ENCODE results near the gene SCGN.

SCGN gene

DNA sequence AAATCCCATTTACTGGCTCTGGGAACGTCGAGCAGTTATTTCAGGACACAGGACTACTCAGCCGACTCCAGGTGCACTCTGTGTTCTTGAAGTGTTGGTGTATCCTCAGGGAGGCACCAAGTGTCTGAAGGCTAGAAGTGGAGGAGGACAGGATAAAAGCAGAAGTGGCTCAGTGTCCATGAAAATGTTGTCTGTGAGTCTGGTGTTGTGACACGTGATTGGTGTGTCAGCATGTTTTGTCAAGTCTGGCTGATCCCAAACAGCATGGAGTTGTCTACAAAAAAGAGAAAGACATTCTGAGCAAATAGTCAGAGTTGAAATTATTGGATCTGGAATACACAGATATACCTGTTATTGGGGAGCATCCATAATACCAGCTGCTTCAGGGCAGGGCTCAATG lies 30.3 kb downstream of the SCGN start:
- Histone ChIP-seq H3K36me3 (ENCODE audit: insufficient read depth, low read length) (no peaks in the 10 kb centered on the region), H3K4me2 (ENCODE audit: insufficient read depth, low read length) (no peak overlapping the region), H4K20me1 (ENCODE audit: insufficient read depth, low read length) (no peaks in the 10 kb centered on the region), H3K27me3 (ENCODE audit: insufficient read depth, low read length, poor library complexity) (peaks cover 23% of the 10 kb centered on the region), H3K4me1 (ENCODE audit: insufficient read depth, low read length) (no peaks in the 10 kb centered on the region), H3K9ac (ENCODE audit: low read depth, low read length) (no peak overlapping the region), H3K9me3 (ENCODE audit: insufficient read depth, low read length, severe bottlenecking) (no peaks in the 10 kb centered on the region), H3K79me2 (ENCODE audit: insufficient read depth, low read length) (no peaks in the 10 kb centered on the region), H3K4me3 (ENCODE audit: low read depth in 1 of 2, low read length in 2 of 2) (no peak overlapping the region), H2AFZ (ENCODE audit: low read depth, low read length) (no peak overlapping the region), H3K27ac (ENCODE audit: low read length) (no peak overlapping the region)
- ATAC-seq (ENCODE audit: insufficient read depth, low read depth) (no peak), DNase-seq (no peak)
- no peak for TF ChIP-seq EZH2 (IDR thresholded peaks at IDR 0.05; ENCODE audit: borderline replicate concordance, low read depth, low read length, severe bottlenecking)
- TF ChIP-seq, protein P1, sequence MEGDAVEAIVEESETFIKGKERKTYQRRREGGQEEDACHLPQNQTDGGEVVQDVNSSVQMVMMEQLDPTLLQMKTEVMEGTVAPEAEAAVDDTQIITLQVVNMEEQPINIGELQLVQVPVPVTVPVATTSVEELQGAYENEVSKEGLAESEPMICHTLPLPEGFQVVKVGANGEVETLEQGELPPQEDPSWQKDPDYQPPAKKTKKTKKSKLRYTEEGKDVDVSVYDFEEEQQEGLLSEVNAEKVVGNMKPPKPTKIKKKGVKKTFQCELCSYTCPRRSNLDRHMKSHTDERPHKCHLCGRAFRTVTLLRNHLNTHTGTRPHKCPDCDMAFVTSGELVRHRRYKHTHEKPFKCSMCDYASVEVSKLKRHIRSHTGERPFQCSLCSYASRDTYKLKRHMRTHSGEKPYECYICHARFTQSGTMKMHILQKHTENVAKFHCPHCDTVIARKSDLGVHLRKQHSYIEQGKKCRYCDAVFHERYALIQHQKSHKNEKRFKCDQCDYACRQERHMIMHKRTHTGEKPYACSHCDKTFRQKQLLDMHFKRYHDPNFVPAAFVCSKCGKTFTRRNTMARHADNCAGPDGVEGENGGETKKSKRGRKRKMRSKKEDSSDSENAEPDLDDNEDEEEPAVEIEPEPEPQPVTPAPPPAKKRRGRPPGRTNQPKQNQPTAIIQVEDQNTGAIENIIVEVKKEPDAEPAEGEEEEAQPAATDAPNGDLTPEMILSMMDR (IDR thresholded peaks at IDR 0.05; ENCODE audit: borderline replicate concordance, extremely low read depth, low read length, poor library complexity, severe bottlenecking), result no peak

DNA sequence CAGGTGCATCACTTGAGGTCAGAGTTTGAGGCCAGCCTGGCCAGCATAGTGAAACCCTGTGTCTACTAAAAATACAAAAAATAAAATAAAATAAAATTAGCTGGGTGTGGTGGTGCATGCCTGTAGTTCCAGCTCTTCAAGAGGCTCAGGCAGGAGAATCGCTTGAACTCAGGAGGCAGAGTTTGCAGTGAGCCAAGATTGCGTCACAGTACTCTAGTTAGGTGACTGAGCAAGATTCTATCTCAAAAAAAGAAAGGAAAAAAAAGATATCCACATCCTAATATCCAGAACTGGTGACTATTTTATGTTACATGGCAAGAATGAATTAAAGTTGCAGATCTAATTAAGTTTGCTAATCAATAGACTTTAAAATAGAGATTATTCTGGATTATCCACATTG lies 32.5 kb downstream of the SCGN start:
- ATAC-seq (ENCODE audit: insufficient read depth, low read depth), result no peak
- H3K9me3 ChIP-seq (ENCODE audit: insufficient read depth, low read length, severe bottlenecking), result no peaks in the 10 kb centered on the region
- no peak overlapping the region for H3K4me2 ChIP-seq (ENCODE audit: insufficient read depth, low read length)
- TF ChIP-seq, protein P1 (IDR thresholded peaks at IDR 0.05; ENCODE audit: borderline replicate concordance, extremely low read depth, low read length, poor library complexity, severe bottlenecking), result no peak
- no peak for TF ChIP-seq EZH2 (IDR thresholded peaks at IDR 0.05; ENCODE audit: borderline replicate concordance, low read depth, low read length, severe bottlenecking)
- no peak overlapping the region for H3K27ac ChIP-seq (ENCODE audit: low read length)
- peaks cover 19% of the 10 kb centered on the region for H3K27me3 ChIP-seq (ENCODE audit: insufficient read depth, low read length, poor library complexity)
- no peak overlapping the region for H3K4me3 ChIP-seq (ENCODE audit: low read depth in 1 of 2, low read length in 2 of 2)
- no peaks in the 10 kb centered on the region for H3K4me1 ChIP-seq (ENCODE audit: insufficient read depth, low read length)
- no peak for DNase-seq
- no peak overlapping the region for H2AFZ ChIP-seq (ENCODE audit: low read depth, low read length)
- H3K9ac ChIP-seq (ENCODE audit: low read depth, low read length), result no peak overlapping the region
- H4K20me1 ChIP-seq (ENCODE audit: insufficient read depth, low read length), result no peaks in the 10 kb centered on the region
- no peaks in the 10 kb centered on the region for H3K79me2 ChIP-seq (ENCODE audit: insufficient read depth, low read length)
- H3K36me3 ChIP-seq (ENCODE audit: insufficient read depth, low read length), result no peaks in the 10 kb centered on the region

- TF ChIP-seq EZH2 (IDR thresholded peaks at IDR 0.05; ENCODE audit: borderline replicate concordance, low read depth, low read length, severe bottlenecking), result no peak
- TF ChIP-seq, protein P1 (IDR thresholded peaks at IDR 0.05; ENCODE audit: borderline replicate concordance, extremely low read depth, low read length, poor library complexity, severe bottlenecking), result no peak
- H3K9me3 ChIP-seq (ENCODE audit: insufficient read depth, low read length, severe bottlenecking), result no peaks in the 10 kb centered on the region
- no peaks in the 10 kb centered on the region for H3K79me2 ChIP-seq (ENCODE audit: insufficient read depth, low read length)
- no peaks in the 10 kb centered on the region for H3K4me1 ChIP-seq (ENCODE audit: insufficient read depth, low read length)
- no peak overlapping the region for H2AFZ ChIP-seq (ENCODE audit: low read depth, low read length)
- DNase-seq, result no peak
- H3K27ac ChIP-seq (ENCODE audit: low read length), result no peak overlapping the region
- H3K36me3 ChIP-seq (ENCODE audit: insufficient read depth, low read length), result no peaks in the 10 kb centered on the region
- H4K20me1 ChIP-seq (ENCODE audit: insufficient read depth, low read length), result no peaks in the 10 kb centered on the region
- H3K4me3 ChIP-seq (ENCODE audit: low read depth in 1 of 2, low read length in 2 of 2), result no peak overlapping the region
- no peak overlapping the region for H3K4me2 ChIP-seq (ENCODE audit: insufficient read depth, low read length)
- no peak for ATAC-seq (ENCODE audit: insufficient read depth, low read depth)
- H3K27me3 ChIP-seq (ENCODE audit: insufficient read depth, low read length, poor library complexity), result peaks cover 18% of the 10 kb centered on the region
- no peak overlapping the region for H3K9ac ChIP-seq (ENCODE audit: low read depth, low read length)
These were observed 33.2 kb downstream of the SCGN start for GRCh38 chr6:25685251-25685650.

DNA sequence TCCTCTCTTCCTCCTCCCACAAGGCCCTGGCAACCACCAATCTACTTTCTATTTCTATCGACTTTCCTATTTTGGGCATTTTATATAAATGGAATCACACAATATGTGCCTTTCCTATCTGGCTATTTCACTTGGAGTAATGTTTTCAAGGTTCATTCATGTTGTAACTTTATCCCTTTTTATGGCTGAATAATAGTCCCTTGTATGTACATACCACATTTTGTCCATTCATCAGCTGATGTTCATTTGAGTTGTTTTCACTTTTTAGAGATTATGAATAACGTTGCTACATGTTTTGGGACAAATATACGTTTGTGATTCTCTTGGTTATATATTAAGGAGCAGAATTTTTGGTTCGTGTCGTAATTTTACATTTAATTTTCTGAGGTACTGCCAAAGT lies 33.9 kb downstream of the SCGN start:
- Histone ChIP-seq H4K20me1 (ENCODE audit: insufficient read depth, low read length) (no peaks in the 10 kb centered on the region), H3K4me1 (ENCODE audit: insufficient read depth, low read length) (no peaks in the 10 kb centered on the region), H3K4me3 (ENCODE audit: low read depth in 1 of 2, low read length in 2 of 2) (no peak overlapping the region), H2AFZ (ENCODE audit: low read depth, low read length) (no peak overlapping the region), H3K4me2 (ENCODE audit: insufficient read depth, low read length) (no peak overlapping the region), H3K36me3 (ENCODE audit: insufficient read depth, low read length) (no peaks in the 10 kb centered on the region), H3K79me2 (ENCODE audit: insufficient read depth, low read length) (no peaks in the 10 kb centered on the region), H3K27me3 (ENCODE audit: insufficient read depth, low read length, poor library complexity) (peaks cover 18% of the 10 kb centered on the region), H3K27ac (ENCODE audit: low read length) (no peak overlapping the region), H3K9ac (ENCODE audit: low read depth, low read length) (no peak overlapping the region), H3K9me3 (ENCODE audit: insufficient read depth, low read length, severe bottlenecking) (no peaks in the 10 kb centered on the region)
- TF ChIP-seq EZH2 (IDR thresholded peaks at IDR 0.05; ENCODE audit: borderline replicate concordance, low read depth, low read length, severe bottlenecking), result no peak
- TF ChIP-seq, protein P1 (IDR thresholded peaks at IDR 0.05; ENCODE audit: borderline replicate concordance, extremely low read depth, low read length, poor library complexity, severe bottlenecking), result no peak
- DNase-seq, result no peak
- ATAC-seq (ENCODE audit: insufficient read depth, low read depth), result no peak

Data from DND-41 (cell line).